ENCODE results near the gene CBX5.
"Not testable (repeated sequence)": the region's sequence is repeated elsewhere in the genome, so short reads cannot be mapped to it uniquely, and the experiment has no call there.

CBX5 gene

GRCh38 chr12:54279632-54280467, at the start of gene CBX5:
CBX5 (minus strand) TSS chr12:54280122; CDS start chr12:54257650, 22,472 bp downstream.
- peak; percentile 98 for DNase-seq

- no peak for DNase-seq
These were observed 48.8 kb upstream of the CBX5 start for GRCh38 chr12:54328595-54329337.

GRCh38 chr12:54325442-54326109, 45.7 kb upstream of the CBX5 start:
- DNase-seq = not testable (repeated sequence)

GRCh38 chr12:54324617-54325441, 44.9 kb upstream of the CBX5 start, which contains the start of gene COPZ1:
COPZ1 (plus strand) TSS chr12:54325131; CDS start chr12:54325164, 33 bp downstream.
- peak; percentile 99 for DNase-seq

- no peak for DNase-seq
These were observed 41.4 kb upstream of the CBX5 start for GRCh38 chr12:54321363-54321762.

GRCh38 chr12:54312309-54312708, 32.4 kb upstream of the CBX5 start:
- not testable (repeated sequence) for DNase-seq

GRCh38 chr12:54311051-54311450, 31.1 kb upstream of the CBX5 start:
- no peak for DNase-seq

- DNase-seq = peak; percentile 38
These were observed 27.2 kb upstream of the CBX5 start for GRCh38 chr12:54306925-54307741.

GRCh38 chr12:54304187-54304810, 24.4 kb upstream of the CBX5 start:
- DNase-seq = no peak

GRCh38 chr12:54303640-54304039, 23.7 kb upstream of the CBX5 start:
- no peak for DNase-seq

GRCh38 chr12:54301428-54302048, 21.6 kb upstream of the CBX5 start:
- no peak for DNase-seq

- DNase-seq = peak; percentile 33
These were observed 21.0 kb upstream of the CBX5 start, which contains the start of gene NFE2 for GRCh38 chr12:54300732-54301427. NFE2 (minus strand) TSS chr12:54301015; CDS start chr12:54295248, 5,767 bp downstream.

GRCh38 chr12:54300225-54300731, 20.4 kb upstream of the CBX5 start:
- DNase-seq = no peak

- DNase-seq = no peak
These were observed 19.7 kb upstream of the CBX5 start for GRCh38 chr12:54299515-54300224.

- DNase-seq = no peak
These were observed 19.0 kb upstream of the CBX5 start for GRCh38 chr12:54298904-54299303.

- DNase-seq = no peak
These were observed 16.6 kb upstream of the CBX5 start for GRCh38 chr12:54296393-54297099.

GRCh38 chr12:54294953-54295566, 15.1 kb upstream of the CBX5 start:
- DNase-seq = no peak
